H1 (cell line): ENCODE measurements around the gene ARMC10. TPM values are rescaled to one million over a fixed set of nuclear protein-coding genes. Genes with fewer than 3 reads are reported as not detected.

Experiments
- CTCF ChIA-PET: fragments of 300-600 bp; sonication (Branson Sonifier 250); formaldehyde crosslinking; loops from one replicate; lab custom pipeline; 2021; ENCODE audit not compliant: partially characterized antibody; lab: Charles Lee
- POLR2A ChIA-PET: fragments of 300-600 bp; sonication (Branson Sonifier 250); formaldehyde crosslinking; loops from one replicate; lab custom pipeline; 2021; ENCODE audit warnings: inconsistent platforms; ENCODE audit not compliant: partially characterized antibody; lab: Charles Lee
- DNase-seq, 2 experiments: peaks; one replicate each; pipeline versions ENCODE4 v3.0.0 to v3.0.0-alpha.2; 2010 to 2022; ENCODE audit warnings: low spot score in 2 of 2, low read depth in 1 of 2, mixed read lengths in 1 of 2
- FAIRE-seq: peaks from 2 replicates; lab custom pipeline; 2011; peaks lifted over from hg19 to GRCh38; lab: Jason Lieb, UNC
- H2AFZ ChIP-seq: 2 replicates; pipeline ENCODE4 v1.8.1; 2012; ENCODE audit warnings: low read length, inconsistent platforms
- H2AK5ac ChIP-seq: 2 replicates; pipeline ENCODE4 v1.6.1; 2013; ENCODE audit warnings: low read depth, low read length
- H2BK120ac ChIP-seq: replicated peaks from 2 replicates; pipeline ENCODE3; 2013; ENCODE audit warnings: low read depth, low read length, inconsistent platforms
- H2BK12ac ChIP-seq: 2 replicates; pipeline ENCODE4 v1.6.1; 2013; ENCODE audit warnings: low read depth, low read length
- H2BK15ac ChIP-seq: 2 replicates; pipeline ENCODE4 v1.6.1; 2013; ENCODE audit warnings: low read length
- H2BK20ac ChIP-seq: 2 replicates; pipeline ENCODE4 v1.6.1; 2013; ENCODE audit warnings: low read length
- H2BK5ac ChIP-seq: 2 replicates; pipeline ENCODE4 v1.6.1; 2013; ENCODE audit warnings: low read depth, low read length
- H3K14ac ChIP-seq: 2 replicates; pipeline ENCODE4 v1.6.1; 2013; ENCODE audit warnings: inconsistent platforms; ENCODE audit not compliant: insufficient read length
- H3K18ac ChIP-seq: 2 replicates; pipeline ENCODE4 v1.6.1; 2013; ENCODE audit warnings: low read length; ENCODE audit errors: extremely low read depth
- H3K23ac ChIP-seq: 2 replicates; pipeline ENCODE4 v1.6.1; 2013; ENCODE audit warnings: inconsistent platforms; ENCODE audit not compliant: insufficient read length
- H3K23me2 ChIP-seq: 2 replicates; pipeline ENCODE4 v1.6.1; 2013; ENCODE audit warnings: low read depth, low read length
- H3K27ac ChIP-seq: 2 replicates; pipeline ENCODE4 v1.6.1; 2011; ENCODE audit warnings: low read depth, low read length, inconsistent platforms
- H3K27me3 ChIP-seq, 4 experiments: replicated peaks in 1 of 4; 1 replicate in 1 of 4; 2 replicates in 3 of 4; pipeline versions ENCODE4 v1.6.1 to v1.8.1; 2011 to 2013; ENCODE audit warnings: low read length in 3 of 4, mild to moderate bottlenecking in 3 of 4, inconsistent platforms in 2 of 4, mixed read lengths in 2 of 4, moderate library complexity in 1 of 4; ENCODE audit not compliant: control insufficient read depth in 3 of 4, insufficient read depth in 3 of 4; ENCODE audit errors: extremely low read depth in 1 of 4
- H3K36me3 ChIP-seq, 4 experiments: 2 replicates each; pipeline versions ENCODE4 v1.6.1 to v1.8.1; 2011 to 2013; ENCODE audit warnings: mild to moderate bottlenecking in 4 of 4, low read length in 3 of 4, moderate library complexity in 2 of 4, control low read depth in 1 of 4, inconsistent platforms in 1 of 4; ENCODE audit not compliant: insufficient read depth in 4 of 4, control insufficient read depth in 2 of 4
- H3K4ac ChIP-seq: replicated peaks from 2 replicates; pipeline ENCODE3; 2013; ENCODE audit warnings: low read length, low read depth, mixed read lengths, inconsistent platforms; ENCODE audit not compliant: insufficient read length
- H3K4me1 ChIP-seq, 4 experiments: replicated peaks in 1 of 4; 1 replicate in 1 of 4; 2 replicates in 3 of 4; pipeline versions ENCODE4 v1.6.1 to v1.8.1; 2011 to 2013; ENCODE audit warnings: low read length in 3 of 4, inconsistent platforms in 2 of 4, mixed read lengths in 1 of 4; ENCODE audit not compliant: insufficient read depth in 4 of 4, control insufficient read depth in 3 of 4
- H3K4me2 ChIP-seq, 2 experiments: 2 replicates each; pipeline versions ENCODE4 v1.6.1 to v1.8.1; 2011 to 2013; ENCODE audit warnings: low read depth in 2 of 2, low read length in 2 of 2, control low read depth in 1 of 2, inconsistent platforms in 1 of 2, mild to moderate bottlenecking in 1 of 2; ENCODE audit not compliant: insufficient read depth in 1 of 2
- H3K4me3 ChIP-seq, 4 experiments: fragments of 200-600, 300-600 bp in 1 of 4; sonication (generic), shearing (Covaris generic), sonication (Bioruptor Twin) in 1 of 4; 2 replicates each; pipeline versions ENCODE4 v1.5.1 to v1.8.1; 2011 to 2016; ENCODE audit warnings: low read length in 4 of 4, low read depth in 3 of 4, control low read depth in 2 of 4, inconsistent platforms in 2 of 4, mild to moderate bottlenecking in 2 of 4, mixed read lengths in 1 of 4, moderate library complexity in 1 of 4; ENCODE audit not compliant: insufficient read depth in 2 of 4; ENCODE audit errors: extremely low read depth in 1 of 4
- H3K56ac ChIP-seq: replicated peaks from 2 replicates; pipeline ENCODE3; 2013; ENCODE audit warnings: low read depth, mild to moderate bottlenecking, mixed read lengths, low read length, inconsistent platforms; ENCODE audit not compliant: insufficient read length
- H3K79me1 ChIP-seq: 2 replicates; pipeline ENCODE4 v1.6.1; 2013; ENCODE audit warnings: low read depth, low read length, control low read depth
- H3K79me2 ChIP-seq, 2 experiments: 2 replicates each; pipeline versions ENCODE4 v1.6.1 to v1.8.1; 2012 to 2013; ENCODE audit warnings: low read length in 2 of 2, mild to moderate bottlenecking in 2 of 2, inconsistent platforms in 1 of 2; ENCODE audit not compliant: insufficient read depth in 2 of 2, control insufficient read depth in 1 of 2
- H3K9ac ChIP-seq, 4 experiments: replicated peaks in 1 of 4; 1 replicate in 1 of 4; 2 replicates in 3 of 4; pipeline versions ENCODE4 v1.6.1 to v1.8.1; 2011 to 2013; ENCODE audit warnings: low read depth in 3 of 4, low read length in 3 of 4, control low read depth in 2 of 4, mild to moderate bottlenecking in 2 of 4, moderate library complexity in 2 of 4, inconsistent platforms in 1 of 4; ENCODE audit errors: extremely low read depth in 1 of 4
- H3K9me3 ChIP-seq, 2 experiments: 2 replicates each; pipeline versions ENCODE4 v1.6.1 to v1.8.1; 2012 to 2013; ENCODE audit warnings: mild to moderate bottlenecking in 2 of 2, moderate library complexity in 2 of 2, control low read depth in 1 of 2, inconsistent platforms in 1 of 2, low read depth in 1 of 2, low read length in 1 of 2, mixed read lengths in 1 of 2; ENCODE audit not compliant: insufficient read depth in 2 of 2
- H4K20me1 ChIP-seq, 2 experiments: replicated peaks in 1 of 2; 2 replicates each; pipeline versions ENCODE3 to v1.8.1; 2011 to 2013; ENCODE audit warnings: inconsistent platforms in 2 of 2, low read length in 2 of 2, mild to moderate bottlenecking in 1 of 2; ENCODE audit not compliant: insufficient read depth in 2 of 2, control insufficient read depth in 1 of 2
- H4K5ac ChIP-seq: 2 replicates; pipeline ENCODE4 v1.6.1; 2013; ENCODE audit warnings: low read length, low read depth, mixed read lengths, inconsistent platforms; ENCODE audit not compliant: insufficient read length
- H4K8ac ChIP-seq: 2 replicates; pipeline ENCODE4 v1.8.0; 2013; ENCODE audit warnings: mild to moderate bottlenecking, moderate library complexity, low read length, inconsistent platforms; ENCODE audit not compliant: insufficient read depth; ENCODE audit errors: extremely low read depth
- H4K91ac ChIP-seq: replicated peaks from 2 replicates; pipeline ENCODE3; 2013; ENCODE audit warnings: low read length, mixed read lengths, inconsistent platforms; ENCODE audit not compliant: insufficient read length
- CREB1 ChIP-seq: IDR thresholded peaks from 2 replicates; pipeline ENCODE4 v1.6.1; 2012; ENCODE audit warnings: inconsistent platforms
- E2F6 ChIP-seq: IDR thresholded peaks from 2 replicates; pipeline ENCODE4 v1.6.1; 2012; ENCODE audit warnings: inconsistent platforms
- RAD21 ChIP-seq, 2 experiments: IDR thresholded peaks in 1 of 2; conservative IDR thresholded peaks in 1 of 2; 2 replicates each; pipeline ENCODE4 v1.6.1; 2011; ENCODE audit warnings: low read depth in 2 of 2, low read length in 2 of 2, improper control_type of control experiment in 1 of 2, inconsistent platforms in 1 of 2, mild to moderate bottlenecking in 1 of 2, moderate library complexity in 1 of 2
- RBBP5 ChIP-seq: IDR thresholded peaks from 2 replicates; pipeline ENCODE4 v1.7.1; 2012; ENCODE audit warnings: low read depth, mild to moderate bottlenecking, inconsistent platforms, low read length, moderate library complexity, borderline replicate concordance
- SIX5 ChIP-seq: IDR thresholded peaks from 2 replicates; pipeline ENCODE4 v1.6.1; 2011; ENCODE audit warnings: mild to moderate bottlenecking, low read depth, low read length
- SP1 ChIP-seq: IDR thresholded peaks from 2 replicates; pipeline ENCODE4 v1.6.1; 2011; ENCODE audit warnings: low read depth, low read length
- YY1 ChIP-seq: IDR thresholded peaks from 2 replicates; pipeline ENCODE4 v1.6.1; 2011; ENCODE audit warnings: low read depth, mild to moderate bottlenecking, low read length
- WGBS, 2 experiments: shearing (Covaris generic) in 1 of 2; methylation state at CpG; one replicate each; pipeline versions ENCODE4 v1.1.6 to v1.1.7; 2013 to 2015; ENCODE audit warnings: low lambda C conversion rate in 2 of 2, mixed read lengths in 2 of 2, inconsistent platforms in 1 of 2, low coverage in 1 of 2, missing lambda C conversion rate in 1 of 2; ENCODE audit not compliant: insufficient replicate concordance in 2 of 2, insufficient coverage in 1 of 2, insufficient read length in 1 of 2; ENCODE audit errors: extremely low coverage in 1 of 2, missing lambda C conversion rate in 1 of 2; 5-methylcytosine and 5-hydroxymethylcytosine counted together
- polyA plus RNA-seq, 7 experiments: library from polyadenylated mRNA; depleted of rRNA in 3 of 7; stranded (reverse) in 5 of 7; unstranded in 2 of 7; fragments of >200 nt in 5 of 7; fragments of 200-250 nt in 2 of 7; gene quantifications; 1 replicate in 5 of 7; 2 replicates in 1 of 7; 4 replicates in 1 of 7; pipeline versions ENCODE4 v1.2.1 to v1.2.3, GENCODE V29; 2011 to 2013; ENCODE audit warnings: missing spikeins in 2 of 7, mixed read lengths in 2 of 7
- total RNA-seq: library from RNA; stranded (reverse); fragmentation: NEBNext Ultra II Directional; extraction: Animal tissue kit (Norgen Biotek cat#: 25700); gene quantifications from 2 replicates; pipeline ENCODE4 v1.2.1, GENCODE V29; 2021

ARMC10 gene
- total and polyA plus RNA-seq, 2 of the 8 experiments (the other 6 are each of a cell fraction or from before 2014, with no cell fraction given), result 16.4 to 44.3 TPM

DNA sequence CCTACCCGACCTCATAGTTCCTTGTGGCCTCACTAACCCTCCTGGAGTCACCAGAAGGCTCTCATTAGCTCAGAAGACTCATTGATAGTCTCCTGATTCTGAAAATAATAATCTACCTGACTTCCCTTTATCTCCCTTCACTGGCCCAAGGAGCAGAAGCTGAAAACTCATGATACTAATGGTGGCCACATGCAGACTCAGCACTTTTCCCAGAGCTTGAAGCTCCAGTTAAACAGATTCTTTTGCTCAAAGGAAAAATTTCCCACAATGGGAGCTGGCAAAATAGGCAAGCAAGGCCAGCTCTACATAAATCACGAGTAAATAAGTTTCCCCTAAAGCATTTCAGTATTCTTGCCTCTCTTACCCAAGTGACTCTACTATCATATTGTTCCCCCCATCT, 65.7 kb downstream of the ARMC10 start:
- H3K79me2 ChIP-seq, result peaks cover 0 to 8% of the 10 kb centered on the region in 2 experiments; a peak in 1 of 4 replicates
- no peaks in the 10 kb centered on the region for H3K36me3 ChIP-seq
- H3K4me3 ChIP-seq, result no peak overlapping the region
- no peak overlapping the region for H4K8ac ChIP-seq
- no peak overlapping the region for H4K5ac ChIP-seq
- H3K9me3 ChIP-seq, result no peaks in the 10 kb centered on the region
- H3K79me1 ChIP-seq, result peaks cover 2% of the 10 kb centered on the region; the same call in 1 of the 2 replicates
- H3K9ac ChIP-seq, result no peak overlapping the region
- no peak overlapping the region for H2AK5ac ChIP-seq
- H3K14ac ChIP-seq, result no peak overlapping the region
- ChIA-PET CTCF (interaction anchor here (0.6 kb wide), 1 partner anchor 67 kb away, joined by 3 read pairs; no protein-coding TSS in a partner anchor), POLR2A (interaction anchor here (1.0 kb wide), 1 partner anchor 8 kb away, joined by 3 read pairs; the partner anchor contains the start of gene NAPEPLD)
- H2AFZ ChIP-seq, result no peak overlapping the region
- no peaks in the 10 kb centered on the region for H3K23me2 ChIP-seq
- no peak overlapping the region for H3K23ac ChIP-seq
- no peak overlapping the region for H3K4me2 ChIP-seq
- FAIRE-seq, result no peak
- no peak overlapping the region for H2BK5ac ChIP-seq
- no peak overlapping the region for H2BK12ac ChIP-seq
- peaks cover 0 to 3% of the 10 kb centered on the region in 2 experiments for H4K20me1 ChIP-seq
- H2BK120ac ChIP-seq, result no peak overlapping the region
- H3K27me3 ChIP-seq, result no peaks in the 10 kb centered on the region
- DNase-seq, result no peak
- H2BK15ac ChIP-seq, result no peak overlapping the region
- H3K18ac ChIP-seq, result no peak overlapping the region
- H2BK20ac ChIP-seq, result no peak overlapping the region
- no peak overlapping the region for H3K56ac ChIP-seq
- 89% methylated on average over 2 of the region's 2 CpGs; no CpG with 5 or more reads in 1 of the 2 experiments for WGBS, 2 experiments
- no peak overlapping the region for H4K91ac ChIP-seq
- H3K4me1 ChIP-seq, result peaks cover 0 to 6% (median 4%) of the 10 kb centered on the region in 4 experiments; a peak in 3 of 7 replicates
- no peak overlapping the region for H3K4ac ChIP-seq
- no peak overlapping the region for H3K27ac ChIP-seq
- TF ChIP-seq E2F6, result no peak
- TF ChIP-seq CREB1, result no peak
- TF ChIP-seq RBBP5, result no peak
- no peak for TF ChIP-seq SIX5
- no peak for TF ChIP-seq RAD21 (IDR thresholded peaks at IDR 0.05 in 1 of 2, conservative IDR thresholded peaks at IDR 0.05 in 1 of 2; ENCODE audit: low read depth in 2 of 2, low read length in 2 of 2)
- no peak for TF ChIP-seq YY1
- TF ChIP-seq SP1, result no peak
